ENCODE data around the gene GALK2. TPM values are rescaled to one million over a fixed set of nuclear protein-coding genes. Genes with fewer than 3 reads are reported as not detected.

The GALK2 gene
- total and polyA plus RNA-seq, 3 donors from 2014 or later, result 21.8 to 29.9 (median 25.6) TPM

DNA sequence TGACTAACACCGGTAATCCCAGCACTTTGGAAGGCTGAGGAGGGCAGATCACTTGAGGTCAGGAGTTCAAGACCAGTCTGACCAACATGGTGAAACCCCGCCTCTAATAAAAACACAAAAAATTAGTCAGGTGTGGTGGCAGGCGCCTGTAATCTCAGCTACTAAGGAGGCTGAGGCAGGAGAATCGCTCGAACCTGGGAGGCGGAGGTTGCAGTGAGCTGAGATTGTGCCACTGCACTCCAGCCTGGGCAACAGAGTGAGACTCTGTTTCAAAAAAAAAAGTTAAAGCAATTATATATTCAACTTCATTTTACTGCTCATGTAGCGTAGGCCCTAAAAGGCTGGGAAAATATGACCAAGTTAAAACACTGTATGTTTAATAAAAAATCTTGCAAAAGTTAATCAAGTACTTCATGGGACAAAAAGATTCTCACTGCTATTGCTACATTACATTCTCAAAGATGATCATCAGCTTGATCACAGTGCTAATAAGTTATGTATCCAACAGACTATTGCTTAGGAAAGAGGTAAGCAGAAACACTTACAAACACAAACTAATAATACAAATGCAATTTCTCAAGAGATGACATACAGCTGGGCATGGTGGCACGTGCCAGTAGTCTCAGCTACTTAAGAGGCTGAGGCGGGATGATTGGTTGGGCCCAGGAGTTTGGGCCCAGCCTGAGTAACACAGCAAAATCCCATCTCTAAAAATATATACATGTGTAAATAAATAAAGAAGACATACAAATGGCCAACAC is 17.3 kb upstream of the GALK2 start:
- no peak for TF ChIP-seq POLR2A (IDR thresholded peaks at IDR 0.05)
- TF ChIP-seq, protein P1, sequence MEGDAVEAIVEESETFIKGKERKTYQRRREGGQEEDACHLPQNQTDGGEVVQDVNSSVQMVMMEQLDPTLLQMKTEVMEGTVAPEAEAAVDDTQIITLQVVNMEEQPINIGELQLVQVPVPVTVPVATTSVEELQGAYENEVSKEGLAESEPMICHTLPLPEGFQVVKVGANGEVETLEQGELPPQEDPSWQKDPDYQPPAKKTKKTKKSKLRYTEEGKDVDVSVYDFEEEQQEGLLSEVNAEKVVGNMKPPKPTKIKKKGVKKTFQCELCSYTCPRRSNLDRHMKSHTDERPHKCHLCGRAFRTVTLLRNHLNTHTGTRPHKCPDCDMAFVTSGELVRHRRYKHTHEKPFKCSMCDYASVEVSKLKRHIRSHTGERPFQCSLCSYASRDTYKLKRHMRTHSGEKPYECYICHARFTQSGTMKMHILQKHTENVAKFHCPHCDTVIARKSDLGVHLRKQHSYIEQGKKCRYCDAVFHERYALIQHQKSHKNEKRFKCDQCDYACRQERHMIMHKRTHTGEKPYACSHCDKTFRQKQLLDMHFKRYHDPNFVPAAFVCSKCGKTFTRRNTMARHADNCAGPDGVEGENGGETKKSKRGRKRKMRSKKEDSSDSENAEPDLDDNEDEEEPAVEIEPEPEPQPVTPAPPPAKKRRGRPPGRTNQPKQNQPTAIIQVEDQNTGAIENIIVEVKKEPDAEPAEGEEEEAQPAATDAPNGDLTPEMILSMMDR (IDR thresholded peaks at IDR 0.05), result no peak
- H3K4me1 ChIP-seq, result peaks cover 10% of the 10 kb centered on the region
- no peak overlapping the region for H3K27ac ChIP-seq
- no peak for DNase-seq
- no peak overlapping the region for H3K4me3 ChIP-seq
- H3K27me3 ChIP-seq, result no peaks in the 10 kb centered on the region
- H3K9me3 ChIP-seq, result no peaks in the 10 kb centered on the region
- 90 to 92% methylated on average over 9 of the region's 9 CpGs for WGBS, 2 donors
- intact Hi-C loops (cut with DNase I; ENCODE audit: low total_unique reads), result no loop called here
- H3K36me3 ChIP-seq (ENCODE audit: low read depth, missing control alignments), result no peaks in the 10 kb centered on the region

DNA sequence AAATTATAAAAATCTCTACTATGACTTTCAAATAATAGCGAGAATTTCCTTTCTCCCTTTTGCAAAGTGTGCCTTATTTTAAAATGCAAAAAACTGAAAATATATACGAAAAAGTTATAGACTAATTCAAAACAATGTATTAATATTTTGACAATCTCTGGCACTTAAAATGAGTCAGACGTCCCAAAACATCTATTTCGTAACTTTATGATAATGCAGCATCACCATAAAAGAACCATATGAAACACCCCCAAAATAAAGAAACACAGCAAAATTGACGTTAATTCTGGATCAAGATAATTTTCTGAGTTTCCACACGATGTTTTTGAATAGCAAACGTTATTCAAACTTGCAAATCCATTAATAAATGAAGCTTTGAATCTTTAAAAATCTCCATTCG is 15.7 kb upstream of the GALK2 start:
- no peak for DNase-seq
- H3K27ac ChIP-seq, result peak overlapping the region; percentile 95
- no peaks in the 10 kb centered on the region for H3K27me3 ChIP-seq
- WGBS, 2 donors, result 13% methylated on average over 8 of the region's 8 CpGs
- intact Hi-C loops (cut with DNase I; ENCODE audit: low total_unique reads), result no loop called here
- TF ChIP-seq POLR2A (IDR thresholded peaks at IDR 0.05), result no peak
- TF ChIP-seq, protein P1 (IDR thresholded peaks at IDR 0.05), result no peak
- no peaks in the 10 kb centered on the region for H3K36me3 ChIP-seq (ENCODE audit: low read depth, missing control alignments)
- H3K4me3 ChIP-seq, result peak overlapping the region; percentile 93 to 96
- H3K4me1 ChIP-seq, result peaks cover 10% of the 10 kb centered on the region
- H3K9me3 ChIP-seq, result no peaks in the 10 kb centered on the region

DNA sequence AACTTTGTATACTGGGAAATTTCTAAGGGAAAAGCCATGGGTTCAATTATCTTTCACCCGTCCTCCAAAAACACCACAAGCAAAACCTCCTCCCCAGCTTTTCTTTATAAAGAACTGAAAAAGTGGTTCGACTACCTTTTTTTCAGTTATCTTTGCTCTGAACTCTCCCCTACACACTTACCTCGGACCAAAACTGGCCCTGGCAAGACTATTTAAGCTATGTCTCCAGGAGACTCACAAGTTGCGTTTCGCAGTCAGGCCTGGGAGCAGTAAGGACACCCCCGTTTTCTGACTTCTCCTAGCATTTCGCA is 15.3 kb upstream of the GALK2 start:
- Histone ChIP-seq H3K4me3 (peak overlapping the region; percentile 93 to 96), H3K27ac (peak overlapping the region; percentile 95), H3K4me1 (peaks cover 10% of the 10 kb centered on the region), H3K27me3 (no peaks in the 10 kb centered on the region), H3K36me3 (ENCODE audit: low read depth, missing control alignments) (no peaks in the 10 kb centered on the region), H3K9me3 (no peaks in the 10 kb centered on the region)
- 0% methylated on average over 7 of the region's 7 CpGs for WGBS, 2 donors
- TF ChIP-seq, protein P1 (IDR thresholded peaks at IDR 0.05), result no peak
- no peak for TF ChIP-seq POLR2A (IDR thresholded peaks at IDR 0.05)
- intact Hi-C loops (cut with DNase I; ENCODE audit: low total_unique reads), result no loop called here
- DNase-seq, result no peak

DNA sequence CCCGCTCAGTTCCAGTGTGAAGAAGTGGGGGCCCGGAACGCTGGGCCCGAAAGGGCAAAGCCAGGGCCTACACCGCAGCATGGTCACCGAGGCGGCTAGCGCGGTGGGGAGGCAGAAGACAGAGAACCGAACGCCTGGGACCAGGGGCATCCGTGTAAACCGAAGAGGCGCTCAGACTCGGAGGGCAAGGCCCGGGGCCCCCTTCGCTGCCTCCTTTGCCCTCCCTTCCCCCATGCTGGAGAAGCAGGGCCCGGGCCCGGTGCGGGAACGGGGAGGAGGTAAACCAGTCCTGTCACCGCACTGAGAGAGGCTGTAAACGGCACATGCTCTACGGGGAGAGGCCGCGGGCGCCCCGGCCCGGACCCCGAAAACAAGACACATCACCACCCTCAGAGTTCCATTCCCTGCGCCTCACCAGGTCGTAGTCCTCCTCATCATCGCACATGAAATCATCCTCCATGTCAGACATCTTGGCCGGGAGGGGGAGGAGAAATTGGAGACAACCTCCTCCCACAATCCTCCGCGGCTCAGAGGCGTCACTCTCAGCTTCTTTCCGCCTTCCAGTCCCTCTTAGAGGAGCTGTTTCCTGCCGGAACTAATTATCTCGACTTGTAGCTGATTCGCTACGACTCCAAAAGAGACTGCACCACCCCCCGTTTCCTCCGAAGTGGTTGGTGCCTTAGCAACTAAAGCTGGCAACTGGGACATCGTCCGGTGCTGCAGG is 14.8 kb upstream of the GALK2 start, which contains the start of gene COPS2:
Gene COPS2 (minus strand): TSS at position 490 of the 724 bp plus-strand sequence. CDS start 21 bp downstream, at position 469.
- Histone ChIP-seq H3K4me3 (peak within 1 kb of the TSS; percentile 93 to 96), H3K27ac (peak within 1 kb of the TSS; percentile 95), H3K27me3 (no peaks in the 10 kb centered on the region), H3K9me3 (no peaks in the 10 kb centered on the region), H3K4me1 (peaks cover 10% of the 10 kb centered on the region), H3K36me3 (ENCODE audit: low read depth, missing control alignments) (no peaks in the 10 kb centered on the region)
- intact Hi-C loops (cut with DNase I; ENCODE audit: low total_unique reads), result no loop called here
- TF ChIP-seq, protein P1 (IDR thresholded peaks at IDR 0.05), result peak in 1 of 3 experiments; percentile 11
- peak; percentile 1 for TF ChIP-seq POLR2A (IDR thresholded peaks at IDR 0.05)
- WGBS, 2 donors, result 0 to 1% methylated on average over 17 to 44 of the region's 46 CpGs
- DNase-seq, result peak; percentile 98
